HT1080 (cell line): ENCODE data around the gene CORO7. TPM values are rescaled to one million over a fixed set of nuclear protein-coding genes. Genes with fewer than 3 reads are reported as not detected.
"Not testable (repeated sequence)": the region's sequence is repeated elsewhere in the genome, so short reads cannot be mapped to it uniquely, and the experiment has no call there.

Source experiments
- DNase-seq: peaks from one replicate; pipeline ENCODE4 v3.0.0-alpha.2; 2015; ENCODE audit warnings: low read depth
- total RNA-seq: library from RNA; depleted of rRNA; stranded (reverse); fragments of >200 nt; shearing (Covaris generic); gene quantifications from 2 replicates; pipeline ENCODE4 v1.2.3, GENCODE V29; 2014

The CORO7 gene
- total RNA-seq, 1 experiment from 2014 or later: 24.9 TPM

DNA sequence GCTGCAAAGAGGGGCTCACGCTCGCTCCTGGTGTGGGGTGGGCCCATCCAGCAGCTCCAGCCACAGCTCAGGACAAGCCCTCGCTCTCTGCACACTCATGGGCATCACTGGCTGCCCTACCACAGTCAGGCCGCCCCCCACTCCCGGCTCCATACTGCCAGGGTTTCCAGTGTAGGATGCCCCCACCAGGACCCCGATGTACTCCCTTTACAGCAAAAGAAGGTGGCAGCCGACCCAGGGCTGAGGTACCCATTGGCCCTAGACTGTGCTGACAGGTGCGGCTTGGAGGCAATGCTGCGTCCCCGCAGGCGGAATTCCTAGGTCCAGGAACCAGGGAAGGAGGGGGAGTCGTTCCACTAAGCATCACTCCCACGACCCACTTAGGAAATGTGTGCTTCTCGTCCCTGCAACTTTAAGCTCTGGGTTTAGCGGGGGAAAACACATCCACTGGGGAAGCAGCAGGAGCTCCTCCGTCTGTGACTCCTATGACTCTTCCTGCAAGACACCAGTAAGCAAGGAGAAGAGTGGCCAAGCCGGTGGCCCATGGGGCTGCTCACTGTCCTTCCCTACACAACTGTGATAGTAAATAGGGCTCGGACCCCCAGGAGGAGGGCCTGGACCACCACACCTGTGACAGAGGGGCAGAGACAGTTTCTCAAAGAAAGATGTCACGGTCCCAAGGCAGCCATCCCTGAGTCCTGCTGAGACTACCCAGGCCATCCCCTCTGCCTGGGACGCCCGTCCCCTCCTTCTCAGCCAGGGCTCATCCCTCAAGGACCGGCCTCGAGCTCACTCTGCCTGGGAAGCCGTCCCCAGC is 13.1 kb downstream of the CORO7 start:
- DNase-seq: no peak

DNA sequence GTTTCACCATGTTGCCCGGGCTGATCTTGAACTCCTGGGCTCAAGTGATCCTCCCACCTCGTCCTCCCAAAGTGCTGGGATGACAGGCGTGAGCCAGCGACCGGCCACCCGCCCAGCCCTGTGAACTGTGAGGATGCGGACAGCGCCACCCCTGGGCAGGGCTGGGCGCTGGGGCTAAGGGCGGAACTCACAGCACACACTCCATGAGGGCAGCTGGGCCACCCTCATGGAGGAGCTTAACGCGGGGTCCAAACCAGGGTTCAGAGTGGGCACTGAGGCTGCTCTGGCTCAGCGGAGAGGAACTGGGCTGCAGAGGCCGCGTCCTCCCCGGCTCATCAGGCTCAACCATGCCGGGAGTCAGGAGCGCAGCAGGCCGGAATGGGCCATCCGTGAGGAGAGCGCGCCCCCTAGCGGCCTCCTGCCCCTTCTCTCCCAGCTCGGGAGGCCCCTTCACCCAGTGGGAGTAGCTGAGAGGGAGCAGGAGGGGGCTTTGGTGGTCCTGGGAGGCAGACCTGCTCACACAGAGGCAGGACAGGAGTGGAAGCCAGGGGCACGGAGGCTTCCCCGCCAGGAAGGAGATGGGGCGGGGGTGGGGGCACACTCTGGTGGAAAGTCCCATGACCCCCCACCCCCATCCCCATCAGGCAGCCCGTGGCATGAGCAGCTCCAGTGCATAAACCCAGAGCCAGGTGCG is 13.8 kb downstream of the CORO7 start:
- DNase-seq: peak; percentile 59

DNA sequence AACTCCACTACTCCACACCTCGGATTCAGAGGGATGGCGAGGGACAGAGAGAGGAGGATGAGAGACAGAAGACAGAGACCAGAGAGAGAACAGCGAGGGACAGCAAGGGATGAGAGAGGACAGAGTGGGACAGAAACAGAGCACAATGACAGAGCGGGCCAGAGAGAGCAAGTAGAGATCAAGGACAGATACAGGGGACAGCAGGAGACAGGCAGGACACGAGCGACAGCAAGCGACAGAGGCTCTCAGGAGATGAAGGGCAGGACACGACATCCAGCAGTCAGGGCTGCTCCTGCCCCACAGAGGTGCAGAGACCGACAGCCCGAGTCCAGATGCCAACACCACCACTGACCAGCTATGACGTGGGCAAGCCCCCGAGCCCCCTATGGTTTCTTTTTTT is 14.9 kb downstream of the CORO7 start:
- DNase-seq: no peak

DNA sequence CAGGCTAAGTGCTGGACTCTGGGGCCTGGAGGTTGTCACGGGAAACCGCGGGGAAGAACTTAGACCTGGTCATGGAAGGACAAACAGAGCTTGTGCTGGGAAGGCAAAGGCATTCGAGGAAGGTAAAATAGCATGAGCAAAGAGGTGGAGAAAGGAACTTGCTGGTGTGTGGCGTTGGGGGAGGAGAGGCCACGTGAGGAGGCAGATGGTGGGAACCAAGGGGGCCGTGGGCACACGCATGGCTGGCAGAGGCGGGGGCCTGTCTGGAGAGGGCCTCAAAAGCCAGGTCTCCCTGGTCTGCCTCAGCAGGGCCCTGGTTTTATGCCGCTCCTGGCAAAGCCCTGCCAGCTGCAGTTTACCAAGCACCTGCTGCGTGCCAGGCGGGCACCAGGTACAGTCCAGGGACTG is 15.3 kb downstream of the CORO7 start:
- DNase-seq: no peak

DNA sequence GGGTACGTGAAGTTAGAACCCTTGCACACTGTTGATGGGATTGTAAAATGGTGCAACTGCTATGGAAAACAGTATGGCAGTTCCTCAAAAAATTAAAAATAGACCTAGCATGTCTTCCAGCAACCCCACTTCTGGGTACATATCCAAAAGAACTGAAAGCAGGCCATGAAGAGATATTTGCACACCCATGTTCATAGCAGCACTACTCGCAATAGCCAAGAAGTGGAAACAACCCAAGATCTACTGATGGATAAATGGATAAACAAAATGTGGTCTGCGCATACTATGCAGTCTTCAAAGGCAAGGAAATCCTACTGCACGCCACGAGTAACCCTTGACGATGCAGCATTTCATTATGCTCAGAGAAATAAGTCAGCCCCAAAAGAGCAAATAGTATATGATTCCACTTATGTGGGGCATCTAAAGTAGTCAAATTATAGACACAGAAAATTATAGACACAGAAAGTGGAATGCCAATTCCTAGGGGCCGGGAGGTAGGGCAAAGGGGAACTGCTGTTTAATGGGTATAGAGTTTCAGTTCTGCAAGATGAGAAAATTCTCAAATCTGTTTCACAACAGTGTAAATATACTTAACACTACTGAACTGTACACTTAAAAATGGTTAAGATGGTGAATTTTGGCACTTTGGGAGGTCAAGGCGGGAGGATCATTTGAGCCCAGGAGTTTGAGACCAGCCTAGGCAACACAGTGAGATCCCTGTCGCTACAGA is 17.2 kb downstream of the CORO7 start:
- no peak for DNase-seq

DNA sequence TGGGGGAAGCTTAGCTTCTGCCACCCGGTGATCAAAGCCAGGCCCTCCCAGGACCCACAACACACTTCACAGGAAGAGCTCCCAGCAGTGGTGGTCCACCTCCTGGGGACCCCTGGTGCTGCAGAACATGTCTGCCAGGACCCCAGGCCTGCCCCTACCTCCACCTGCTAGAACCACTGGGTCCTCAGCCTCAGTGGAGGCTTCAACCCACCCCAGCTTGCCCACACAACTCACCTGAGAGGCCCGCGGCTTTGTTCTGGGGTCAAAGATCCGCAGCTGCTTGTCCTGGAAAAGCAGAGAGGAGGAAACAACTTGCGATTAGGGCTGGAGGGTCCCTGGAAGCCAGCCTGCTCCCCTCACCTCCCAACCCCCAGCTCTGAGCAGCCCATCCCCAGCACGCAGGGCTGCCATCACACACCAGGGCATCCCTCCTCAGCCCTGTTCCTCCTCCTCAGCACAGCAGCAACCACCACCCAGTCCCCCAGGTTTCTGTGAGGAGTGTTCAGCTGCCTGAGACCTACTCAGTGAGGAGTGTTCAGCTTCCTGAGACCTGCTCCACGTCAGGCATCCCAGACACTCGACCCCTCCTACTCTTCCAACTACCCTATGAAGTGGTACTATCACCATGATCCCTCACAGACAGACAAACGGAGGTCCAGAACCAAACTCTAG is 21.2 kb downstream of the CORO7 start:
- DNase-seq: no peak

DNA sequence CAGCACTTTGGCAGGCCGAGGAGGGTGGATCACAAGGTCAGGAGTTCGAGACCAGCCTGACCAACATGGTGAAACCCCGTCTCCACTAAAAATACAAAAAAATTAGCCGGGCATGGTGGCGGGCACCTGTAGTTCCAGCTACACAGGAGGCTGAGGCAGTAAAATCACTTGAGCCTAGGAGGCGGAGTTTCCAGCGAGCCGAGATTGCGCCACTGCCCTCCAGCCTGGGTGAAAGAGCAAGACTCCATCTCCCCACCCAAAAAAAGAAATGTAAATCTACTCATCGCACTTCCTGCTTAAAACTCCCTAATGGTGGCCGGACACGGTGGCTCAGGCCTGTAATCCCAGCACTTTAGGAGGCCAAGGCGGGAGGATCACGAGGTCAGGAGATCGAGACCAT is 22.5 kb downstream of the CORO7 start:
- DNase-seq: not testable (repeated sequence)

DNA sequence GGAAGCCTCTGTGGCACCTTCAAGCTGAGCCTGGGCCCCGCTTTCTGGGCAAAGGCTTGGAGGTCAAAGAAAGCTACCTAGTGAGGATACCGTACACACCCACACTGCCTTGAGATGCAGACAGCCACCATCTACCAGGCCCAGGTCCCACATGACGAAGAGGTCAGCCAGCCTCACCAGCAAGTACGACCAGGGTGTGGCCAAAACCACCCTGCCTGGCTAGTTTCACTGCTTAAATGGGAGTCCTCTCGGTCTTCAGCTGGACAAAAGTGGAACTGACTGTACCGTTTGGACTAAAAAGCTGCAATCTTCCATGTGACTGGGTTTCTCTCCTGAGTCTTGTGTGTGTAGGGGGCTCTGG is 23.2 kb downstream of the CORO7 start:
- DNase-seq: no peak

DNA sequence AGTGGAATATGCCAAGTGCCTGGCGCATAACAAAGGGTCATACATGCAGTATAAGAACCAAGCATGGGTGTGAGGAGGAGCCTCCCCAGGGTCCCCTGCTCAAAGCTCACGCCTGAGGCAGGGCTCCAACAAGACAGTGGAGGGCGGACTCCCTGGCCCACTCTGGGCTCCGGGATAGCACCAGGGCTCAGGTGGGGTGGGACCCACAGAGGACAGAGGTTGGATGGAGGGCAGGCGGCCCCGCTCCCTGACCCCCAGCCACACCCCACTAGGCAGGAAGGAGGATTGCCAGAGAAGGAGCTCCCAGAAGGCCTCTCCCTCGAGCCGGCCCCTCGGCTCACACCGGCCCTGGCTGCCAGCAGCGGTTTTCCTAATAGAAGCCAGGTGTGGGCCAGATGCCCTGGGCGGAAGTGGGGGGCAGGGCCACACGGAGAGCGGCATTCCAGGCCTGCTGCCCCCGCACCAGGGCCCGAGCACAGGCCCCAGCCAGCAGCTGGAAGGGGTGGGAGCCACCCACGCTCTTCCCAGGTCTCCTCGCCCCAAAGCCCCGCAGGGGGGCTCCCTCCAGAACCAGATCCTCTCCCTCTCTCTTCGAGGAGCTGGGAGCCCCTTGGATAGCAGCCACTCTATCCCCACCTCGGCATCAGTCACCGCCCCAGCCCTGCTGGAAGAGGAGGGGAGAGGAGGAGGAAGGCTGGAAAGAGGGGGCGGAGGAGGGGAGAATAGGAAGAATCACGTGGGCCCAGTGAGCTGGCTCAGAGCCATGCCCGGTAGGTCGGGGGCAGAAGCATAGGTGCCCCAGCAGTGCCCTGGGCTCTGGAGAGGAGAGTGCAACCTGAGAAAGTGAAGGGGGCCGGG is 23.8 kb downstream of the CORO7 start:
- DNase-seq: no peak

DNA sequence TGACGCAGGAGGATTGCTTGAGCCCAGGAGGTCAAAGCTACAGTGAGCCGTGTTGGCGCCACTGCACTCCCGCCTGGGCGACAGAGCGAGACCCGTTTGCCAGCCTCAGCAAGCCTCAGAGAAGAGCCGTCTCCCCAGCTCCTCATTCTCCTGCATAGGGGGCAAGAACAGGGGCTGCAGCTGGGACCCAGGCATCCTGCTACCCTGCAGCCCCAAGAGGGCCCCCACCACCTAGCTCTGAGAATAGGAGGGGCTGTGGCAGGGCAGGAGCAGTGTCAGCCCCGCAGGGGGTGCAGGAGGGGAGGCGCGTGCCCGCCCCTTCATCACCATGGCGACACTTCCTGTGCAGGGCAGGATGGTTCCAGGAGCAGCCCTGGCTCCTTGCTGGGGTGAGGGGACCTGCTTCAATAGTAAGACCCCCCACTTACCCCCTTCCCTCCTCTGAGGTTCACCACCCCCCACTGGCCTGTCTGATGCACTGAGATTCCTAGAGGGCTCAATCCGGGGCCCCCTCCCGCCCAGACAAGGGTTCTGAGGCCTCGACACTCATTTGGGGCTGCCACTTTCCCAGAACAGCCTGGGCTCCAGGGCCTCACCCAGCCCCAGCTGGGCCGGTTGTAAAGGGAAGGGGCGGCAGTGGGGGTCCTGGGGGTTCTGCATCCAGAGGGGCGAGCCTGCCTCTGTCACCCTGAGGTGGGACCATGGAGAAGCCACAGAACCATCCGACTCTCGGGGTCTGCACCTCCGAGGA is 24.6 kb downstream of the CORO7 start:
- no peak for DNase-seq

DNA sequence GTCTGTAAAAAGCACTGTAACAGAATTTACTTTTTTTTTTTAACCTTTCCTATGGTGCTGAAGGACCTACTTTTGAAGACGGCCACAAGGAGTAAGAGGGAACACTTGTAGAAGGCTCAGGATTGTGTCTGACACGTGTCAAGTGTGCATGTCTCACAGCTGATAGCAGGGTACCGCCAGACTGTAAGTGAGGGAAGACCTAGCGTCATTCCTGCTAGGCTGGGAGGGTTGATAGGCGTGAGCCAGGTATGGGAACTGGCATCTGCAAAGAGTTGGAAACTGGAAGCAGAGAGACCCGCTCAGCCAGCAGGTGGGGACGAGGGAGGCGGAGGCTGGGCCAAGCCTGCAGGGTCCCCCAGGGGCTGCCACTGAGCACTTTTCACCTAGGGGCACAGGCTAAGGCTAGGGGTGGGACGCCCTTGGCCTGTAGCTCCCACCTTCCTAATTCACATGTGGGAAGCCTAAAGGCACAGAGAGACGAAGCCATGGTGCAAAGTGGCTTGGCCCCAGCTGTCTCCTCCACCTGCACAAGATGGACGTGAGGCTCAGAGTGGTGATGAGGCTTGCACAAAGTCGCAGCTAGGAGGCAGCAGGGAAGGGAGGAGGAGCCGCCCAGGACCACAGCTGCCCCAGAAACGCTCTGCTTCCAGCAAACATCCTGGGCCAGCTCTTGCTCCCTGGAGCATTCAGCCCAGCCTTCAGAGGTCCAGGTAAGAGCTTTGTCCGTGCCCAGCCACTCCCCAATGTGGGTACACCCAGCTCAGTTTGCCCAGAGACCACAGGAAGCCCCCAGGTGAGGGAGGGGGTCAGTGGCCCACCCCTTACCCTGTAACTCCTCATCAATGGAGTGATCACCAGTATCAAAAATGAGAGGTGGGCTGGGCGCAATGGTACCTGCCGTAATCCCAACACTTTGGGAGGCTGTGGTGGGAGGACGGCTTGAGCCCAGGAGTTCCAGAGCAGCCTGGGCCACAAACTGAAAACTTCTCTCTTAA is 25.8 kb downstream of the CORO7 start:
- no peak for DNase-seq

DNA sequence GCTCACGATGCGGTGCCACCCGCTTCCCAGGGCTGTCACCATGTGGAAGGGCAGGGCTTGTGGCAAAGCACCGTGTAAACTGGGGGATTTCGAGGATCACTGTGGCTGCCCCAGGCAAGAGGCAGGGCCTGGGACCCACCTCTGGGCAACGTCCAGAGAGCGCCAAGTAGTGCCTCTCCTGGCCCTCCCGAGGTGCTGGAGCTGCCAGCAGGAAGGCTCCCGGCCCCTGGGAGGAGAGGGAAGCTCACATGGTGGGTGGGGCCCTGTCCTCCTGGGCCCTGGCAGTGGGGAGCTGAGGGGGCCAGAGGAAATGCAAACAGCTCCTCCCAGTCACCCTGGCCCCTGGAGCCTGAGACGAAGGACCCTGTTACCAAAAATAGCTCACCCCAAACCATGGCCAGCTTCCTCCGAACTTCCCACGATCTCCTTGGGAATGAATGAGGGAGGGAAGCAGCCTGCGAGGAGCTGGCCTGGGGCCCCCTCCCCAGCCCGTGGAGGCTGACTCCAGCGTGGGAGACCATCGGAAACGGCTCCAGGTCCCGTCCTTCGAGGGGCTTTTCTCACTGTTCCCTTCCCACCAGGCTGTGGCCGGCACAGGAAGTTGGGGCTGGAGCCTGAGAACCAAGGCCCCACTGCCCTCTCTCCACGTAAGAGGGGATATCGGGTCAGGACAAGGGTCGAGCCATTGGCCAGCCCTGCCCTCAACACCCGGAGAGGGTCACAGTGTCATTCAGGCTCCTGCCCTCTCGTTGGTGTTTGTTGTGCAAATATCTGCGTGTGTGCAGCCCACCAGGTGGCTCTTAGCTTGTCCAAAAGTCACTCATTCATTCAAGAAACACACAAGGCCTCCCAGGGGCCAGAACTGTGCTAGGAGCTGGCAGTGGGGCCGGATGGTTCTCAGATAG is 27.1 kb downstream of the CORO7 start:
- no peak for DNase-seq

DNA sequence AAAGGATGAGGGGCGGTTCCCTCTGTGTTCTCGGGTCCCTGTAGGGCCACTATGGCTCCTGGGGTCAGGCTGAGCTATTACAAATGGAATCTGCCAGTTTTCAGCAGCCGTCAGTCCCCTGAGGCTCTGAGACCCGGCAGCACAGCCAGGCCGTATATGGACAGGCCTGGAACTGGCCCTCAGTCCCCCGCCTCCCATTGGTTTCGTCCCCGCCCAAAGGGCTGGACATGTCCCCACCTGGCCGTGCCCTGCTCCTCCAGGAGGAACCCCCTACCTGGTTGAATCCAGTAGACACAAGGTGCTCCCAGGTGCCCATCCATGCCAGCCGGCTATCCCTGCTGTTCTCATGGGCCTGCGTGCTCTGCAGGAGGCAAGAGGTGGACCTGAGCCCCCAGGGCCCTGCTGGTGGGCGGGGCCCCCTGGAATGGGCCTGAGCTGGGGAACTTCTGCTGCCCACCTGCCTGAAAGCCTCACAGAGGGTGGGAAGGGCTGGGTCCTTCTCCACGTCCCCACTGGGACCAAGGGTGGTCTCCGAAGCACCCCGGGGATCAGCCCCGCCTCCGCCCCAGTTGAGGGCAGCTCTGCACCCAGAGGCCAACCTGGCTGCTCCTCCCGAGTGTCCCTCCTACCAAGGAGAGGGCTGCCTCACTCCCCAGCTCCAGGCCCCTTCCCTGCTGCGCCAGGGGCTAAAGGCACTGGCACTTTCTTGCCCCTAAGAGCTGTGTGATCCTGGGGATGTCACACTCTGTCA is 27.9 kb downstream of the CORO7 start:
- no peak for DNase-seq

DNA sequence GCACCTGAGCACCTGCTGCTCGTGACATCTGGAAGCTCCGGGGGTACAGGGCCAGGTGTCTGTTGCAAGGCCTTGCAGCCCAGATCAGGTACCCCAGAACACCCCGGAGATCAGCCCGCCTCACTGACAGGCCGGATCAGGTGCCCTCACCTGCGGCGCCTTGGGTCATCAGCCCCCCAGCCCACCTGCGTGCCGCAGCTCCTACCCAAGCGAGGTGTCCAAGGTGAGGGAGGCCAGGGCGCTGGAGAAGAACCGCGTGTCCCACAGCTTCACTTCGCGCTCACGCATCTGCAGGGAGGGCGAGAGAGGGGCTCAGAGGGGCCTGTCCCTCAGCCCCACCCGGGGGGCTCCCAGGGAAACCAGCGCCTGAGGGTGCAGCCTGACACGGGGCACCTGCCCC is 28.6 kb downstream of the CORO7 start:
- DNase-seq: no peak

DNA sequence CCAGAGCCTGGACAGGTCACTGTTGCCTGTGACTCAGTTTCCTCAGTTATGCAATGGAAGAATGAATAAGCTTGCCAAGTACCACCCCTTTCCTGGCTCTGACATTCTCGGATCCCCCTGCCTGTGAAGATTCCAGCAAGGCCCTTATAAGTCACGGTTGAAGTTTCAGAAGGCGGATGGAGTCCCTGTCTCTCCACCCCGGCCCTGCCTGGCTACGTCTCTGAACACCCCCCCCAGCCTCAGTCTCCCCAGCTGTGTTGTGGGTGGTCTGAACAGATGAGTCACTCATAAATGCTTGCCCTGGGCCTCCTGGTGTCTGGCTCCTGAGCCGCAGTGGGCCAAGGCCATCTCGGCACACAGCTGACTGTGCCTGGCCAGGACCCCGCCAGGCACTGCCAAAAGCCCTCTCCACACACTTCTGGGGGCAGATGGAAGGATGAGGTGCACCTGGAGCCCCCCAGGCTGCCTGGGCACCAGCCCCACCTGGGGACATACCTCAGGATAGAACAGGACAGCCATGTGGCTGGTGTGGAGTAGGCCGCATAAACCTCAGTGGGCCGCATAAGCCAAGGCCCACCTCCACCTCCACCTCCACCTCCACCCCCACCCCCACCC is 29.3 kb downstream of the CORO7 start:
- no peak for DNase-seq

DNA sequence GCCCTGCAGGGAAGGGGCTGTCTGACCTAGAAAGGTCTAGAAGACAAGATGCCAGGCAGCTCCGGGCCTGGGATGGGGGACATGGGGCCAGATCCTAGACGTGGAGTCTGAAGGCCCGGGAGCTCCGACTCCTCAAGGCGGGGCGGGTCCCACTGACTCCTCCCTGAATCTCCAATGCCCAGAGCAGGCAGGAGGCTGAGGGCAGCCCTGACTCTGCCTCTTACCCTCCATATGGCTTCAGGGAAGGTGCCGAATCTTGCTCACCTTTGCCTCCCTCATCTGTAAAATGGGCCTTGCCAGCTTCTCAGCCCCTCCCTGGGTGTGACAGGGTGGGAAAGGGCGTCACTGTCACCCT is 30.0 kb downstream of the CORO7 start:
- DNase-seq: no peak
